GM19351 (cell line): Measurements from ENCODE around the gene TGM5.
"Not testable (repeated sequence)": the region's sequence is repeated elsewhere in the genome, so short reads cannot be mapped to it uniquely, and the experiment has no call there.

ENCODE experiments used
- ATAC-seq: cut with Tn5 transposase; IDR thresholded peaks from one replicate; pipeline ENCODE4 v1.9.1; 2021; ENCODE audit warnings: mild to moderate bottlenecking, moderate library complexity; ENCODE audit not compliant: unreplicated experiment

The TGM5 gene

DNA sequence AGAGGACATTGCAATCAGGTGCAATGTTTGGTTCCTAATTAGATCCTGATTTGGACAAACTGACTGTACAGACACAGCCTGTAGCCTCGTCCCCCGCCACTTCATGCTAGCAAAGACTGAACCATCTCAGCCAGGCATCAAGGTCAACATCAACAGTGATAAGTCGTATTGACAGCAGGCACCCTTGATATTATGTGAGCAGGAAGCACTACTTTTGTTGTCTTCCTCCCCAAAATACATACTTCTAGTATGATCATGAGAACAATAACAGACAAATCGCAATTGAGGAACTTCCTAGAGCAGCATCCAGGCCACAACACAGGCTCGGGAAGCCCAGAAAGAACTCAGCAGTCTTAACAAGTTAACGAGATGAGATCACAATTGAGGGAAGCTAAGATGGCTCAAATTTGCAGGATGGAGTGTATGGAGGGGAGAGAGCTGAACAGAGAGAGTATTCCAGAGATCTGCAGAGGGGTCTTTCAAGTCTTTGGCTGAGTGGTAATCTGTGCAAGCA lies 20.4 kb downstream of the TGM5 start:
- ATAC-seq: no peak

DNA sequence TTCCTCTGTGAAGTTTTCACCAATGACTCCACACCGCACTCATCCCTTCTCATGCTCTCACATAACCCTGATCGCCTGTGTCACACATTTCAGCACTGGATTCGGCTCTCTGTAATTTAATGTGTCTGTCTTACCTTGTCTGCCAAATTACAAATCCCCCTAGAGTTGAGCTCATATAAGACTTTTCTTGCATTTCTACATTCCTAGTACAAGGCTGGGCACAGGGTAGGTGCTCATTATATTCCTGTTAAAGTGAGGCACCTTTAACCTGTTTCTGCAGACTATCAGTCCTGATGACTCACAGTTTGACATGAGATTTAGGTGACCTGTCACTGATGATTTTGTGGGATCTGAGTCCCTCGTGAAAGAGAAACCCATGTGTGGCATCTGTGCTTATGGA lies 22.6 kb downstream of the TGM5 start:
- no peak for ATAC-seq

DNA sequence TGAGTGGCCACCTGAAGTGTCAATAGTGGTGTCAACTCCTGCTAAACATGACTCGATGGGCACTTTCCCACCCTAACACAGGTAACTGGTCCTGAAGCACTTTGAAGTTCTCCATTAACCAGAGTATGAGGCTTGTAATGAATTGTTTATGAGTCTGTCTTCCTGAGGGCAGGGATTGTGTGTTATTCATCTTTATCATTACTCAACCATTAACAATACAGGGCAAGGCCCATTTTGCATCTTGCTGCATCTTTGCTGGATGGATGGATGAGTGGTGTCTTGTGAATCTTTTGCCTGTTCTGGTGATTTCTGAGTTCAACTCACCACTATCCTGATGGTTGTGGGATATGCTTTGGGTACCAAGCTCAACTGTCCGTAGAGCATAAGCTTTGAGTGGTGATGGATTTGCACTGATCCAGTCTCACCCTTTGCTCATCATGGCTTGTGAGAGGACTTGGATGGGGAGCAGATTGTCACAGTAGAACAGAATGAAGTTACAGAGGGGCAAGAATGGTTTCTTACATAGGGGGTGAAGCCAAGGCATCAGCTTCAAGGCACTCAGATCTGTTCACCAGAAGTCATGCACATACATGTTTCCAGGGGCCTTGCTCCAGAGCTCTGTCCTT lies 23.6 kb downstream of the TGM5 start:
- ATAC-seq: no peak

DNA sequence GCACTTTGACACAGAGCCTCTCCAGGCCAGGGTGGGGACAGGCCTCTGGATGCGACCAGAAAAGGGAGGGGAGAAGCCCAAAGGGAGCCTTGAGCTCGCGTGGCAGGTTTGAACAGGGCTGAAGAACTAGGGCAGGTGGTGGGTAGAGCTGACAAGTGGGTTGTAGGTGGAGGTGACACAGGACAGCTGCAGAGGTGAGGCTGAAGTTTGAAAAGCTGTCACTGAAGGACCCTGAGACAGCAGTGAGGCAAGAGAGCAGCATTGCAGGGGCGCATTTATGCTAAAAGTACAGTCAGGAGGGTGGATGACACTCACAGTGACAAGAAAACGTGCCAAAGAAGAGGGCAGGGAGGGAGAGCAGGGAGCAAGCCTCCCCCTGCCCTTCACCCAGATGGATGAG lies 24.1 kb downstream of the TGM5 start:
- no peak for ATAC-seq

DNA sequence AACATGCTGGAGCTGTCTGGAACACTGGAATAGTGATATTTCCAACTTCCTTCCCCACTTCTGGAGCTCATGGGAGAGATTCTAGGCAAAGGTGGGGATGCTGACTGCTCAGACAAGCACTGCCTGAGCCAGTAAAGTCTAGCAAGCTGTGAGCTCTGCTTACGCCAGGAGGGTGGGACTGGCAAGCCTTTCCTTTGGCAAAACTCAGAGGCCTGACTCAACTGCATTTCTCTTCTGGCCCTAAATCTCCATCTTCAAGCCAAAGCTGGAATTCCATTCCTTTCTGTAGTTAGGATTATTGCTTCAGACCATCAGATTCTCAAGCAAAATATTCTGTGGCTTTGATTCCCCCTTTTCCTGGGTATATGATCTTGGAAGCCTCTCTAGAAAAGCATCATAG lies 25.6 kb downstream of the TGM5 start:
- no peak for ATAC-seq

DNA sequence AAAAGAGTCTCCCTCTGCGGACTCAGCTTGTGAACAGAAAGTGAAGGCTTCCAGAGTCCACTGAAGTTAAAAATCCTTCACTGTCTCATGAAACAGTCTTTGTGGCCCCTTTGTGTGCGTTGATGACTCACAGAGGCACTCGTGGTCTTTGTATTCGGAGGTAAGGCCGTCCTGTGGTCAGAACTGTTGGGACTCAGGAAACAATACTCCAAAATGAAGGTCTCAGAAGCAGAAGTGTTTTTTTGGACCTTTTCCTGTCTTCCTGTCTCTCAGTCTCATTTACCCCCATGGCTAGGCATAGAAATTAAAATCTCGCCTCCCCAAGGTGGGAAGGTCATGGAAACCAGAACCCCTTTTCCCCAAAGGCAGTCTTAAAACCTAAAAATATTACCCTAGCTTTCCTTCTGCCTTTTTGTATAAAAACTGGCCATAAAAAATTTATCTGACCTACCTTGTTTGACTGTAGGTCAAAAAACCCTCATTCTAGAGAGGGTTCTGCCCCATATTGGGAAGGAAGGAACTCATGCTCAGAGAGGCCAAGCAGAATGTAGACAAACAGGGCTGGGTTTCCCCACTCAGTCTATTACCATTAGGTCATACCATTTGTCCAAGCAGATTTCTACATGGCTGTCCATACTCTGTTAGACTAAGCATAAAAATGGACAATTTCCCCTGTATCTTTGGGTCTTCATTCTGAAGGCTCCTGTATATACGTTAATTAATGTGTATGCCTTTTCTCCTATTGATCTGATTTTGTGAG lies 26.8 kb downstream of the TGM5 start:
- peak; percentile 49 for ATAC-seq

DNA sequence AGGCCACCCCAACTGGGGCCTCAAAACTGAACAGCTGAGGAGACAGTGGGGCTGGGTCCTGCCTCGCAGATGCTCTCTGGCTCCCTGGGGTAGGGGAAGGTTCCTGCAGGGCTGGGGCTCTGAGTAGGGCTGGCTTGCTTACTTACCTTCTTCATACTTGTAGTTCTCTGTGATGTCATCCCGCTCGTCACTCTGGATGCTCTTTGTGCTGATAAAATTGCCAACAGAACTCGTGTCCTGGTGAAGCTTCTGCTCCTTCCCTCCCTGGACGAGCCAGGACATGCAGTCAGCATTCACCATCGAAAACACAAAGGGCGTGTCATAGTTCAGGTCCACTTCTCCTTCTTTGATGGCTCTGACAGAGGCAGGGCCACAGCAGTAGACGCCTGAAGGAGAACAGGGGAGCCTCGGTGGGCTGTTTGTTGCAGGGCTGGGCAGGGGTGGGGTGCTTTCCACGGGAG lies 28.0 kb downstream of the TGM5 start:
- ATAC-seq: no peak

DNA sequence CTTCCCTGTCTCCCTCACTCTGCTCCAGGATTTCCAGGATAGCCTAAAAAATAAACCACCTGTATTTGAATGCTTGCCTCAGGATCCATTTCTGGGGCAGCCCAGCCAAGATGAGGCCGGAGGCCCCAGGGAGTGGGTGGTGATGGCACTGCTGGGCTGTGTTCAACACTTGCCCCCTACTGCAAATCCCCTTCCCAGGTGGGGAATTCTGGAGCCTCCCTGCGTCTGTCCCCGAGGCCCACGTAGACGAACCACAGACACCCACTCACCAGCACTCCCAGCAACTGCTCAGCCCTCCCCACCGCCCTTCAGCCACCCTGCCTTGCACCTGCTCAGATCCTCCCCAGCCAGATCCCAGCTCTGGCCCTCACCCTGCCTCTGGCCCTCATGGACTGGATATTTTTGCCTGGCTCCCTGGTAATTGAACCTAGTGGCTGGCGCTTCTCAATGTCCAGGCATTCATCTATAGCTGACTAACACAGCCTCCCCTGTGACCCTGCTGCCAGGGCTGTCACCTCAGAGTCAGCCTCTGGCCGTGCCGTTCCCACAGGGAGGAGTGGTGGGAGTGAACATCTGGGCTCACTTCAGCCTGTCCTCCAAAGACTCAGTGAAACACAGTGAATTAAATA lies 28.8 kb downstream of the TGM5 start:
- ATAC-seq: no peak

DNA sequence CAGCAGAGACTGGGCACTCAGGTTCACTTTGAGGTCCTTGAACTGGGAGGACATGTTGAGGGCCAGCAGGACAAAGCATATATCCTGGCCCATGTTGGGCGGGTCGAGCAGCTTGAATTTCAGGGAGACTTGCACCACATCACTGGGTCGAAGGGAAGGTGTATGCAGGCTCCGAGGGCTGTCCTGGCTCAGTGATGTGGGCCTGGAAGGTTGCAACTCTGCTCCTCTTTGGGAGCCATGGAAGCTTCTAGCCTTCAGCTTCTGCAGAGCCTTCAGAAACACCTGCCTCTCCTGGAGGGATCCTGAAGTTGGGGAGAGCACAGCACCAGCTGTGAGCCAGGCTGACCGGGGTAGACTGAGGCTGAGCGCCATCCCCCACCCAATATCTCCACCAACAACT lies 31.2 kb downstream of the TGM5 start:
- no peak for ATAC-seq

DNA sequence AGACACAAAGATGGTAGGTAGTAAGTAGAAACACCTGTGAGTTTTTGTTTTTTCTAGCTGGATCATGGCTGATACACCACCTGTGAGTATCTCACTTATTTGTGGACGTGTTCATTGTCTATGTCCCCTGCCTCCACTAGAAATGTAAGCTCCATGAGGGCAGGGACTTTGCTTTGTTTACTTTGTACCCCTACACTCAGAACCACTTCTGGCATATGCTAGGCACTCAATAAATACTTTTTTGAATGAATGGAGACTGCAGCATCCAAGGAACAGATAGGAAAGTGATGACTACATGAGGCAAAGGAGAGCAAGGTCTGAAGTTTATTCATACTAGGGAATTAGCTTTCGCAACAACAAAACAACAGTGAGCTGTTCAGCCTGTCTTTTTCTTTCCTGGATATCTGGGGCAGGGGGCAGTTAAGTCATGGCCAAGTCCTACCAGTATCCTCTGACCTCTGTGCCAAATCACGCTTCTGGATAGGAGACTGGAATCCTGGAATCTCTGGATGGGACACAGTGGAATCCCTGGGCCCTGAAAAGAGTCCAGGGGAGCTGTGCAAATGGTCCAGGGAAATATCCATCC lies 34.3 kb downstream of the TGM5 start:
- no peak for ATAC-seq

DNA sequence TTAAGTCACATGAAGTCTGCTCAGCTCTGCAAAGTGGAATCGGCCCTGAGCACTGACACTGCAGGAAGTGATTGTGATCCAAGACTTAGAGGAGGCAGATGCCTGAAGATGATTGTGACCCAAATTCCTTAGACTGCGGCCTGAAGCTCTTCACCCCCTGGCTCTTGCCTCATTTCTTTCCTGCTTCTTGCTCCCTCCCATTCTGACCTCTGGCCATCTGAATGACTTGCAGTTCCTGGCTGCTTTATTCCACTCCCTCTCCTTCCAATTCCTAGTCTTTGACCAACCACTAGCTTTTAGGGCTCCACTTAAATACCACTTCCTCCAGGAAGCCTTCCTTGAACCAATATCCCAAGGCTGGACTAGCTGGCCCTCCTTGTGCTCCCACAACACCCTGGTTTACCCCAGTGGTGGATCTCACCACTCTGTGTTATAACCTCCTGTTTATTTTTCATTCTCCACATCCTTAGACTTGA lies 36.0 kb downstream of the TGM5 start:
- ATAC-seq: no peak

DNA sequence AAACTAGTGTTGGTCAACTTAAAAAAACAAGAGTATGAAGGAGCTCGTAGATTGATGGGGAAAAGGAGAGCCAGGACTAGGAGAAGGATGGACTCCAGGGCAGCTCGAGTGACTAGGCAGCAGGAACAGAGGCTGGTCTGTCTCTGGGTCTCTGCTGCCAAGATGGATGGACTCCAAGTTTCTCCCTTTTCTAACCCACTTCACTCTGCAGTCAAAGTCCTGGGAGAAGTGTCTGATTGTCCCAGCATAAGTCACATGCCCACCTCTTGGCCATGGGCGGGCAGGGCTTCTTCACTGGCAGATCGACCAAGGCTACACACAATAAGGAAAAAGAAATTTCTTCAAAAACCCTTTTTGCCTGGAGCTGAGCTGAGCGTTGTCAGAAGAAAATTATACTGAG lies 36.8 kb downstream of the TGM5 start:
- no peak for ATAC-seq

DNA sequence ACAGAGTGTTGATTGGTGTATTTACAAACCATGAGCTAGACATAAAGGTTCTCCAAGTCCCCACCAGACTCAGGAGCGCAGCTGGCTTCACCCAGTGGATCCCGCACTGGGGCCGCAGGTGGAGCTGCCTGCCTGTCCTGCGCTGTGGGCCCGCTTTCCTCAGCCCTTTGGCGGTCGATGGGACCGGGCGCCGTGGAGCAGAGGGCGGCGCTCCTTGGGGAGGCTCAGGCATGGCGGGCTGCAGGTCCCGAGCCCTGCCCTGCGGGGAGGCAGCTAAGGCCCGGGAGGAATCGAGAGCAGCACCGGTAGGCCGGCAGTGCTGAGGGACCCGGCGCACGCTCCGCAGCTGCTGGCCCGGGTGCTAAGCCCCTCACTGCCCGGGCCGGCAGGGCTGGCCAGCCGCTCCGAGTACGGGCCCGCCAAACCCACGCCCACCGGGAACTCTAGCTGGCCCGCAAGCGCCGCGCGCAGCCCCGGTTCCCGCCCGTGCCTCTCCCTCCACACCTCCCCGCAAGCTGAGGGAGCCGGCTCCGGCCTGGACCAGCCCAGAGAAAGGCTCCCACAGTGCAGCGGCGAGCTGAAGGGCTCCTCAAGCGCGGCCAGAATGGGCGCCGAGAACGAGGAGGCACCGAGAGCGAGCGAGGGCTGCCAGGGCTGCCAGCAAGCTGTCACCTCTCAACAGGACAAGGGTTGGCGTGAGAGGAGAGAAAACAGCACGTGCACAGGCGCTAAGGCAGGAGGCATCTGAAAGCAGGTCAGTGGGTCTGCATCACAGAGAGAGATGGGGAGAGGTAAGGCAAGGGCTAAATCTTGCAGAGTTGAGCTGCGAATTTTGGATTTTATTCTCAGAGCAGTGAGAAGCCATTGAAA lies 40.1 kb downstream of the TGM5 start:
- no peak for ATAC-seq

DNA sequence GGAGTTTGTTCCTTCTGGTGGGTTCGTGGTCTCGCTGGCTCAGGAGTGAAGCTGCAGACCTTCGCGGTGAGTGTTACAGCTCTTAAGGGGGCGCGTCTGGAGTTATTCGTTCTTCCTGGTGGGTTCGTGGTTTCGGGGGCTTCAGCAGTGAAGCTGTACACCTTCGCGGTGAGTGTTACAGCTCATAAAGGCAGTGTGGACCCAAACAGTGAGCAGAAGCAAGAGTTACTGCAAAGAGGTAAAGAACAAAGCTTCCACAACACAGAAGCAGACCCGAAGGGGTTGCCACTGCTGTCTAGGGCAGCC lies 40.8 kb downstream of the TGM5 start:
- ATAC-seq: not testable (repeated sequence)

DNA sequence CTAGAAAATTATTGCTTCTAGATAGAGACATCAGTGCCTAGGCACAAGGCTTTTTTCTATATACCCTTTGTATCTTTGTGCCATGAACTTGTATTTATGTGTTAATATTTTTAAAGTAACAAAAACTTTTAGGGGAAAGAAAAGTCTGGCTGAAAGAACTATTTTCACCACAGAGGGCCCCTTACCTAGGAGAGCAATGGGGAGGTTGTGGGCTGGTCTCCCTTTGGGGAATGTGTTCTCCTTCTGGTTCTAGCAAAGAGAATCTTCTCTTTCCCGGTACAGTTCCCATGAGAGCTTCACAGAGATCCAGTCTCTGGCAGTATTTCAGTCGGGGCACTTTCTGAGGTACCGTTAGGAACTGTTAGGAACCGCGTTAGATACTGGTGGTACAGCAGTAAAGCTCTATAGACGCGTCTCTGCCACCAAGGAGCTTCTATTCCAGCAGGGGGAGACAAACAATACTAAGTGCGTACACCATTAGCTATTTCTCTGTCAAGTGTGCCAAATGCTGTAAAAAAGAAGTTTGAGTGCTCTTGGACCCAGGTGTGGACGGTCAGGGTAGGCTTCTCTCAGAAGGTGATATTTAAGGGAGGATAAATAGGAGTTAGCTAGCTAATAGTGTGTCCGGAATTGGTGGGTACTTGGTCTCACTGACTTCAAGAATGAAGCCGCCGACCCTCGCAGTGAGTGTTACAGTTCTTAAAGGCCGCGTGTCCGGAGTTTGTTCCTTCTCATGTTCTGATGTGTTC lies 41.4 kb downstream of the TGM5 start:
- no peak for ATAC-seq

DNA sequence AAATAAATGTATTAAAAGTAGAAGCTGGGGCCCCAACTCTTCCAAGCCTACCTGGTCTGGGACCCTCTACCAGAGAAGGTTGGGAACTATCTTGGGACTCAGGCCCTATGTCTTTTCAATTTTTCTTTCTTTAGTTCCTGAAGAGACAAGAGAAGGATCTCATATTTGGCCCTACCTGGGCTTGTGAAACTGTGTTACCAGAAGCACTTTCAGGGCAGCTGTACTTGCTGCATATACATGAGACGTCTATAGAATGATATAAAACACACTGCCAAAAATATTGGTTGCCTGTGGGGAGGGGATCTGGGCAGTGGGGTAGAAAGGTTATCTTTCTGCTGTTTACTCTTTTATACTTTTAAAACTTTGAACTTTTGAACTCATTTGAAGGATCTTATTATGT lies 45.3 kb downstream of the TGM5 start:
- ATAC-seq: no peak

DNA sequence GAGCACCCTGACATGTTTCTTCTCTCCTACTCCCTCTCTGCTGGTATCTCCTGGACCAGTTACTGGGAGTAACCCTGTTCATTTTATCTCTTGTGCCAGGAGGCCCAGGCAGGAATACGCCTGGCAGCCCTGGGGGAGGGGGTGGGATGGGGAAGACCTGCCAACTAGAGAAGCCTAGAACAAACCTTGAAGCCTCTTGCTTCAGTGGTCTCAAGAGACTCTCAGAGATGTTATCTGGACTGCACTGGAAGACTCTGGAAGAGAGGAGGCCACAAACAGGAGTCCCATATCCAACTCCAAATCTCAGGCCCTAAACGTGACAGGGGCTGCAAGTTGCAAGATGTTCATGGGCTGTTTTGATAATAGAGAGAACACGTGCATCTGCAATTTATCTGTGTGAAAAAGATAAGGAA lies 45.7 kb downstream of the TGM5 start, which contains the start of gene EPB42:
TSS of gene EPB42 (minus strand) at position 28 of the 413 bp plus-strand sequence. CDS start 193 bp downstream, outside the sequence.
- no peak for ATAC-seq

DNA sequence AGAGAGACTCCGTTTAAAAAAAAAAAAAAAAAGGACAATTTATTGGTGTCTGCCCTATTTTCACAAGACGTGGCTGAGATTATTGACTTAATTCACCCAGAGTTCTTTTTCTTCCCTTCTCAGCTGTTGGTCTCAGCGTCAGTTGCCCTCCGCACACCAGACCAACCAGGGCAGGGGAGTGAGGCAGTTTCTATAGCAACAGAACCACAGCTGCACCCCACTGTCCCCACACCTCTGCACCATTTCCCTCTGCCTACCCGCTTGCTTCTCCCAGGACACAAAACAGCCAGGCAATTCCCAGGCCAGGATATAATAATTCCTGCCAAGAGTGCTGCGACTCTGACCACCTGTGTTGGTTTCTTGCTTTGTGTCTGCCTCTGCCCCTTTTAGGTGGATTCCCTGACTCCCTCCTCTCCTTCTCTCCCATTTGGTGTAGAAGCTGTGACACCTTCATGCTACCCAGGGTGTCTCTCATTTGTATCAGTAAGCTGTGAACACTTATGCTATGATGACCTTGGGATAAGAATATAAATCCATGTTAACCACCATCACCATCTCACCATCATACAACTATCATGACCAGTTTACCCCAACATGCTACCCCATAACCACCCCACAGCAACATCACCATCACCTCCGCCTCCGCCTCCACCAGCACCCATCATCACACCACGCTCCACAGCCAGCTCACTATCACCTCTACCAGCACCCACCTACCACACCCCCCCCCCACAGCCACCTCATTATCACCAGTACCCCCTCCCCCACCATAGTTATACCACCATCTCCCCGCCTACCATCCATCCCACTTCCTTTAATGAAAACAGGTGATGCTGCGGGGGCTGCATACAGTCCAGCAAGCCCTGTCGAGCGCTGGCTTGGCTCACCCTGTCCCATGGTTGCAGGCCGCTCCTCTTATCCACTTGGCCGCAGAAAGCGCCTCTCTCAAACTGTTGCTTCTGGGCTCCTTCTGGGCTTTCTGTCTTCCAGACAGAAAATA lies 46.5 kb downstream of the TGM5 start:
- no peak for ATAC-seq
